ENCODE results near the gene ALG12. TPM values are rescaled to one million over a fixed set of nuclear protein-coding genes. Genes with fewer than 3 reads are reported as not detected.

Gene ALG12
- total RNA-seq, 1 donor: 18.8 TPM

DNA sequence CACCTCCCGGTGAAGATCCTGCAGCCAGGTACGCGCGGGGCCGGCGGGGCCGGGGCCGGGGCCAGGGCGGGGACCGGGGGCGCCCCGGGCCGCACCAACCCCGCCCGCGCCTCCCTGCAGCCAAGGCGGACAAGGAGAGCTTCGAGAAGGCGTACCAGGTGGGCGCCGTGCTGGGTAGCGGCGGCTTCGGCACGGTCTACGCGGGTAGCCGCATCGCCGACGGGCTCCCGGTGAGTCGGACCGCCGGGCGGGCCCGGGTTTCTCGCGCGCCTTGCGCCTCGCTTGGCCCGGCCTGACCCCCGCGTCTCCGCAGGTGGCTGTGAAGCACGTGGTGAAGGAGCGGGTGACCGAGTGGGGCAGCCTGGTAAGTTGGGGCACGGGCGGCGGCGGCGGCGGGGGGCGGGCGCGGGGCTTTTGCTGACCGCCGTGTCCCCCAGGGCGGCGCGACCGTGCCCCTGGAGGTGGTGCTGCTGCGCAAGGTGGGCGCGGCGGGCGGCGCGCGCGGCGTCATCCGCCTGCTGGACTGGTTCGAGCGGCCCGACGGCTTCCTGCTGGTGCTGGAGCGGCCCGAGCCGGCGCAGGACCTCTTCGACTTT, 42.9 kb upstream of the ALG12 start:
- Histone ChIP-seq H3K36me3 (ENCODE audit: insufficient read depth, low read length) (peaks cover 14% of the 10 kb centered on the region), H3K4me2 (ENCODE audit: insufficient read depth, low read length) (peak overlapping the region; percentile 86), H2AFZ (ENCODE audit: low read length) (no peak overlapping the region), H4K20me1 (ENCODE audit: insufficient read depth, low read length) (peaks cover 13% of the 10 kb centered on the region), H3K9me3 (ENCODE audit: low read depth, low read length) (no peaks in the 10 kb centered on the region), H3K27me3 (ENCODE audit: insufficient read depth, low read length) (no peaks in the 10 kb centered on the region), H3K4me3 (ENCODE audit: insufficient read depth, low read length) (peak overlapping the region; percentile 78), H3K27ac (ENCODE audit: low read depth, low read length) (peak overlapping the region; percentile 53), H3K79me2 (ENCODE audit: insufficient read depth, low read length) (peaks cover 35% of the 10 kb centered on the region), H3K4me1 (ENCODE audit: insufficient read depth, low read length) (peaks cover 17% of the 10 kb centered on the region)
- DNase-seq (ENCODE audit: insufficient read length, low spot score, missing footprints): peak; percentile 93
- no peak for TF ChIP-seq CTCF (IDR thresholded peaks at IDR 0.05; ENCODE audit: extremely low read depth, low read depth, low read length)

DNA sequence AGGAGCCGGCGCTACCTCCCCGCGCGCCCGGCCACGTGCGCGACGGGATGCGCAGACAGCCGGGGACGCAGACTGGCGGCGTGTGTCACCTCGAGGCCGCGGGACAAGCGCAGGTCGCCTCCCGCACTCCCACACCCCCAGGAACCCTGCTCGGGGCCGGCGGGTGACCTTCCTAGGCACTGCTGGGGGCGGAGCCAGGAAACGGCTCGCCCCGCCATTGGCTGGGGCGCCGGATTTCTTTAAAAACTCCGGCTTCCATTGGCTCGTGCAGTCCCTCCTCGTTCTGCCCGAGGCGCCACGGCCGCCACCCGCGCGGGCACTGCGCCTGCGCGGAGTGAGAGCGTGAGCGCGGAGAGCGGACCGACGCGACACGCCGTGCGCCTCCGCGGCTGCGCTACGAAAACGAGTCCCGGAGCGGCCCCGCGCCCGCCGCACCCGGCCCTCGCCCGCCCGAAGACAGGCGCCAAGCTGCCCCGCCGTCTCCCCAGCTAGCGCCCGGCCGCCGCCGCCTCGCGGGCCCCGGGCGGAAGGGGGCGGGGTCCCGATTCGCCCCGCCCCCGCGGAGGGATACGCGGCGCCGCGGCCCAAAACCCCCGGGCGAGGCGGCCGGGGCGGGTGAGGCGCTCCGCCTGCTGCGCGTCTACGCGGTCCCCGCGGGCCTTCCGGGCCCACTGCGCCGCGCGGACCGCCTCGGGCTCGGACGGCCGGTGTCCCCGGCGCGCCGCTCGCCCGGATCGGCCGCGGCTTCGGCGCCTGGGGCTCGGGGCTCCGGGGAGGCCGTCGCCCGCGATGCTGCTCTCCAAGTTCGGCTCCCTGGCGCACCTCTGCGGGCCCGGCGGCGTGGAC, 42.1 kb upstream of the ALG12 start, which contains the start of gene PIM3:
Gene PIM3 (plus strand): TSS at position 614 of the 846 bp plus-strand sequence. CDS start 176 bp downstream, at position 790.
- Histone ChIP-seq H3K4me3 (ENCODE audit: insufficient read depth, low read length) (peak within 1 kb of the TSS; percentile 78), H2AFZ (ENCODE audit: low read length) (peak within 1 kb of the TSS; percentile 72), H3K79me2 (ENCODE audit: insufficient read depth, low read length) (peaks cover 35% of the 10 kb centered on the region), H3K27me3 (ENCODE audit: insufficient read depth, low read length) (no peaks in the 10 kb centered on the region), H3K4me1 (ENCODE audit: insufficient read depth, low read length) (peaks cover 17% of the 10 kb centered on the region), H3K4me2 (ENCODE audit: insufficient read depth, low read length) (peak within 1 kb of the TSS; percentile 86), H3K9me3 (ENCODE audit: low read depth, low read length) (no peaks in the 10 kb centered on the region), H4K20me1 (ENCODE audit: insufficient read depth, low read length) (peaks cover 13% of the 10 kb centered on the region), H3K36me3 (ENCODE audit: insufficient read depth, low read length) (peaks cover 14% of the 10 kb centered on the region), H3K27ac (ENCODE audit: low read depth, low read length) (peak within 1 kb of the TSS; percentile 53)
- no peak for TF ChIP-seq CTCF (IDR thresholded peaks at IDR 0.05; ENCODE audit: extremely low read depth, low read depth, low read length)
- DNase-seq (ENCODE audit: insufficient read length, low spot score, missing footprints): peak; percentile 100

- Histone ChIP-seq H4K20me1 (ENCODE audit: insufficient read depth, low read length) (peaks cover 13% of the 10 kb centered on the region), H3K4me1 (ENCODE audit: insufficient read depth, low read length) (peaks cover 17% of the 10 kb centered on the region), H3K27ac (ENCODE audit: low read depth, low read length) (peak overlapping the region; percentile 32), H3K27me3 (ENCODE audit: insufficient read depth, low read length) (no peaks in the 10 kb centered on the region), H2AFZ (ENCODE audit: low read length) (peak overlapping the region; percentile 72), H3K9me3 (ENCODE audit: low read depth, low read length) (no peaks in the 10 kb centered on the region), H3K4me3 (ENCODE audit: insufficient read depth, low read length) (peak overlapping the region; percentile 78), H3K36me3 (ENCODE audit: insufficient read depth, low read length) (peaks cover 14% of the 10 kb centered on the region), H3K79me2 (ENCODE audit: insufficient read depth, low read length) (peaks cover 32% of the 10 kb centered on the region), H3K4me2 (ENCODE audit: insufficient read depth, low read length) (peak overlapping the region; percentile 84)
- TF ChIP-seq CTCF (IDR thresholded peaks at IDR 0.05; ENCODE audit: extremely low read depth, low read depth, low read length): no peak
- peak; percentile 98 for DNase-seq (ENCODE audit: insufficient read length, low spot score, missing footprints)
Measured at GRCh38 chr22:49959782-49960158, 41.5 kb upstream of the ALG12 start.

All from osteoblast (primary cell).